GM21390 (cell line): ENCODE measurements around the gene SYNPO2.

Source experiments
- ATAC-seq: cut with Tn5 transposase; IDR thresholded peaks from one replicate; pipeline ENCODE4 v1.9.1; 2021; ENCODE audit not compliant: unreplicated experiment

Gene SYNPO2

GRCh38 chr4:119100655-119101054 is 212.0 kb downstream of the SYNPO2 start:
- no peak for ATAC-seq

GRCh38 chr4:119103263-119103662 is 214.6 kb downstream of the SYNPO2 start:
- ATAC-seq: no peak

- ATAC-seq: no peak
Observed at GRCh38 chr4:119104644-119105273, 216.1 kb downstream of the SYNPO2 start.

- ATAC-seq: no peak
Observed at GRCh38 chr4:119105605-119106004, 217.0 kb downstream of the SYNPO2 start.

GRCh38 chr4:119106036-119107000 is 217.7 kb downstream of the SYNPO2 start:
- ATAC-seq: no peak

GRCh38 chr4:119110121-119110520 is 221.5 kb downstream of the SYNPO2 start:
- no peak for ATAC-seq
